Endothelial cell of umbilical vein (primary cell): Measurements from ENCODE around the gene NAA40. TPM values are rescaled to one million over a fixed set of nuclear protein-coding genes. Genes with fewer than 3 reads are reported as not detected.

Experiments
- BruUV-seq: library from RNA; stranded (reverse); fragments of 400-500 nt; replicated peaks from 2 replicates; lab custom pipeline; 2021; lab: Mats Ljungman, UMichigan
- CTCF ChIA-PET: fragments of 300-600, 350-600 bp; sonication (Branson Sonifier 250); formaldehyde crosslinking; loops from one replicate; lab custom pipeline; 2021; ENCODE audit warnings: antibody characterized with exemption, inconsistent platforms; lab: Charles Lee
- POLR2A ChIA-PET: fragments of 300-600, 350-600 bp; sonication (Branson Sonifier 250); formaldehyde crosslinking; loops from one replicate; lab custom pipeline; 2021; ENCODE audit warnings: antibody characterized with exemption, inconsistent platforms; lab: Charles Lee
- DNase-seq: peaks from one replicate; pipeline ENCODE4 v3.0.0-alpha.2; 2011; ENCODE audit warnings: low read depth, low spot score
- FAIRE-seq: peaks from 2 replicates; lab custom pipeline; 2011; peaks lifted over from hg19 to GRCh38; lab: Jason Lieb, UNC
- H2AFZ ChIP-seq: 2 replicates; pipeline ENCODE4 v1.6.0; 2012; ENCODE audit warnings: low read depth, low read length, control low read depth, inconsistent platforms
- H3K27ac ChIP-seq: 2 replicates; pipeline ENCODE4 v1.5.1; 2011; ENCODE audit warnings: low read depth, mild to moderate bottlenecking, control low read depth, low read length, moderate library complexity; ENCODE audit not compliant: insufficient read depth
- H3K27me3 ChIP-seq, 2 experiments: 2 replicates each; pipeline versions ENCODE4 v1.6.0 to v1.6.1; 2011; ENCODE audit warnings: low read length in 2 of 2, mixed read lengths in 1 of 2; ENCODE audit not compliant: control insufficient read depth in 2 of 2, insufficient read depth in 2 of 2
- H3K36me3 ChIP-seq, 2 experiments: 2 replicates in 1 of 2; 3 replicates in 1 of 2; pipeline ENCODE4 v1.5.1; 2011; ENCODE audit warnings: low read length in 2 of 2, mild to moderate bottlenecking in 1 of 2, moderate library complexity in 1 of 2; ENCODE audit not compliant: control insufficient read depth in 2 of 2, insufficient read depth in 2 of 2; ENCODE audit errors: extremely low read depth in 1 of 2
- H3K4me1 ChIP-seq: 3 replicates; pipeline ENCODE4 v1.5.1; 2011; ENCODE audit warnings: mild to moderate bottlenecking, low read length; ENCODE audit not compliant: control insufficient read depth, insufficient read depth; ENCODE audit errors: extremely low read depth
- H3K4me2 ChIP-seq: 2 replicates; pipeline ENCODE4 v1.6.1; 2011; ENCODE audit warnings: low read length, control low read depth, mixed read lengths; ENCODE audit not compliant: insufficient read depth
- H3K4me3 ChIP-seq, 3 experiments: fragments of 200-600 bp in 1 of 3; sonication (generic), shearing (Covaris generic) in 1 of 3; replicated peaks in 1 of 3; 2 replicates each; pipeline ENCODE4 v1.5.1; 2011 to 2016; ENCODE audit warnings: control low read depth in 3 of 3, low read length in 3 of 3, mild to moderate bottlenecking in 2 of 3, inconsistent platforms in 1 of 3, low read depth in 1 of 3, moderate library complexity in 1 of 3; ENCODE audit not compliant: insufficient read depth in 1 of 3
- H3K79me2 ChIP-seq: 2 replicates; pipeline ENCODE4 v1.6.0; 2012; ENCODE audit warnings: low read length, inconsistent platforms; ENCODE audit not compliant: control insufficient read depth, insufficient read depth
- H3K9ac ChIP-seq: replicated peaks from 2 replicates; pipeline ENCODE3; 2011; ENCODE audit warnings: low read length, control low read depth; ENCODE audit not compliant: insufficient read depth; ENCODE audit errors: extremely low read depth
- H3K9me1 ChIP-seq: replicated peaks from 3 replicates; pipeline ENCODE4 v1.6.0; 2011; ENCODE audit warnings: mild to moderate bottlenecking, low read length; ENCODE audit not compliant: control insufficient read depth, insufficient read depth; ENCODE audit errors: extremely low read depth
- H3K9me3 ChIP-seq: replicated peaks from 2 replicates; pipeline ENCODE4 v1.5.1; 2012; ENCODE audit warnings: low read length, inconsistent platforms; ENCODE audit not compliant: control insufficient read depth, insufficient read depth
- H4K20me1 ChIP-seq: replicated peaks from 2 replicates; pipeline ENCODE3; 2011; ENCODE audit warnings: mild to moderate bottlenecking, low read length; ENCODE audit not compliant: control insufficient read depth, insufficient read depth; ENCODE audit errors: extremely low read depth
- EZH2 ChIP-seq: IDR thresholded peaks from 2 replicates; pipeline ENCODE4 v1.6.1; 2012; ENCODE audit warnings: borderline replicate concordance, low read depth, mild to moderate bottlenecking, moderate library complexity, low read length, inconsistent platforms; ENCODE audit not compliant: severe bottlenecking
- FOS ChIP-seq: IDR thresholded peaks from 2 replicates; pipeline ENCODE4 v1.6.1; 2011; ENCODE audit warnings: mild to moderate bottlenecking, low read length, moderate library complexity, borderline replicate concordance; ENCODE audit not compliant: insufficient read depth
- GATA2 ChIP-seq: IDR thresholded peaks from 2 replicates; pipeline ENCODE4 v1.7.0; 2011; ENCODE audit warnings: low read depth, mild to moderate bottlenecking, moderate library complexity, mixed read lengths, low read length; ENCODE audit not compliant: insufficient read length, insufficient read depth
- MYC ChIP-seq: IDR thresholded peaks from one replicate; pipeline ENCODE4 v1.6.1; 2011; ENCODE audit warnings: mild to moderate bottlenecking, low read depth, low read length
- POLR2A ChIP-seq: IDR thresholded peaks from 2 replicates; pipeline ENCODE4 v1.6.1; 2012; ENCODE audit warnings: low read depth, mild to moderate bottlenecking, control low read depth, low read length
- POLR2AphosphoS5 ChIP-seq: IDR thresholded peaks from 2 replicates; pipeline ENCODE4 v1.6.1; 2012; ENCODE audit warnings: low read depth, mild to moderate bottlenecking, control low read depth, low read length, moderate library complexity; ENCODE audit not compliant: insufficient read depth
- dilution Hi-C: fragments of 300-500 bp; cut with MboI; formaldehyde crosslinking; loops from one replicate; pipeline ENCODE4 v1.15.0; 2019; ENCODE audit warnings: low sequenced_read_pairs; ENCODE audit not compliant: extremely low pct_ligation_motif_present
- intact Hi-C: fragments of 100-400 bp; cut with micrococcal nuclease; formaldehyde crosslinking; loops from one replicate; pipeline ENCODE4 v1.10.0; 2022
- polyA plus RNA-seq, 4 experiments: library from polyadenylated mRNA; depleted of rRNA in 3 of 4; stranded (reverse) in 3 of 4; unstranded in 1 of 4; fragments of >200 nt; gene quantifications; 2 replicates each; pipeline versions ENCODE4 v1.2.1 to v1.2.3, GENCODE V29; 2011 to 2012; ENCODE audit warnings: missing spikeins in 1 of 4
- total RNA-seq: library from RNA; stranded (reverse); gene quantifications from 2 replicates; pipeline ENCODE4 v1.2.3, GENCODE V29; 2021
- TF ChIP-seq, protein P1 (sequence below), 2 donors: IDR thresholded peaks; 1 replicate in 1 of 2; 2 replicates in 1 of 2; pipeline ENCODE4 v1.5.1; 2011; ENCODE audit warnings: low read length in 2 of 2, mild to moderate bottlenecking in 2 of 2, moderate library complexity in 2 of 2, control low read depth in 1 of 2, inconsistent platforms in 1 of 2, low read depth in 1 of 2; ENCODE audit not compliant: insufficient read depth in 1 of 2; ENCODE audit errors: extremely low read depth in 1 of 2

Gene NAA40
- total and polyA plus RNA-seq, 2 donors (not counting 3 experiments of a cell fraction or from before 2014, with no cell fraction given): 28.5 to 32.3 TPM

DNA sequence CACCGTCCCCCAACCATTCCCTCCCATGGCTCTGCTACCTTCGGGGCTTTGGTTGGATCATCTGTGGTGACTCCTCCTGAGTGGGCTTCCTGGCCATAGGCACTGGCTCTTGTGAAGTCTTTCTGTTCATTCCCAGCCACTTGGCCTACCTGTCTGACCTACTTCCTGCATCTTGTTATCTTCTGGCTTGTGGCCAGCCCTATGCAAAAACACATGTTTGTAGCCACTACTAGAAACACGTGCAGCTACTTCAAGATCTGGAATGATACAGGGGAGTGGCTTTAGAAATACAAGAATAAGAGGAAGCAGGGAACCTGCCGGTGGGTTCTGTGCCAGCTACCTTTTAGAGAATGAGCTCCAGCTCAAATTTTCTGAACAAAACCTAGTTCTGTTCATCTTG lies 42.7 kb upstream of the NAA40 start:
- H3K9me1 ChIP-seq: no peaks in the 10 kb centered on the region
- DNase-seq (no peak), FAIRE-seq (no peak)
- peaks cover 23% of the 10 kb centered on the region for H3K79me2 ChIP-seq
- no peak for TF ChIP-seq MYC
- TF ChIP-seq POLR2AphosphoS5: no peak
- TF ChIP-seq FOS: no peak
- TF ChIP-seq, protein P1, sequence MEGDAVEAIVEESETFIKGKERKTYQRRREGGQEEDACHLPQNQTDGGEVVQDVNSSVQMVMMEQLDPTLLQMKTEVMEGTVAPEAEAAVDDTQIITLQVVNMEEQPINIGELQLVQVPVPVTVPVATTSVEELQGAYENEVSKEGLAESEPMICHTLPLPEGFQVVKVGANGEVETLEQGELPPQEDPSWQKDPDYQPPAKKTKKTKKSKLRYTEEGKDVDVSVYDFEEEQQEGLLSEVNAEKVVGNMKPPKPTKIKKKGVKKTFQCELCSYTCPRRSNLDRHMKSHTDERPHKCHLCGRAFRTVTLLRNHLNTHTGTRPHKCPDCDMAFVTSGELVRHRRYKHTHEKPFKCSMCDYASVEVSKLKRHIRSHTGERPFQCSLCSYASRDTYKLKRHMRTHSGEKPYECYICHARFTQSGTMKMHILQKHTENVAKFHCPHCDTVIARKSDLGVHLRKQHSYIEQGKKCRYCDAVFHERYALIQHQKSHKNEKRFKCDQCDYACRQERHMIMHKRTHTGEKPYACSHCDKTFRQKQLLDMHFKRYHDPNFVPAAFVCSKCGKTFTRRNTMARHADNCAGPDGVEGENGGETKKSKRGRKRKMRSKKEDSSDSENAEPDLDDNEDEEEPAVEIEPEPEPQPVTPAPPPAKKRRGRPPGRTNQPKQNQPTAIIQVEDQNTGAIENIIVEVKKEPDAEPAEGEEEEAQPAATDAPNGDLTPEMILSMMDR (IDR thresholded peaks at IDR 0.05; ENCODE audit: extremely low read depth in 1 of 2, insufficient read depth in 1 of 2, low read depth in 1 of 2, low read length in 2 of 2): no peak
- no peak for TF ChIP-seq EZH2
- no peak for TF ChIP-seq POLR2A
- TF ChIP-seq GATA2: no peak
- H3K27me3 ChIP-seq: no peaks in the 10 kb centered on the region
- no peaks in the 10 kb centered on the region for H3K4me1 ChIP-seq
- BruUV-seq: no TSS peak
- no peak overlapping the region for H3K9ac ChIP-seq
- H3K4me2 ChIP-seq: no peak overlapping the region
- H4K20me1 ChIP-seq: no peaks in the 10 kb centered on the region
- ChIA-PET CTCF (no interaction called here), POLR2A (no interaction called here)
- H3K4me3 ChIP-seq: no peak overlapping the region
- intact Hi-C loops: no loop called here
- H3K27ac ChIP-seq: no peak overlapping the region
- H3K9me3 ChIP-seq: no peaks in the 10 kb centered on the region
- dilution Hi-C loops: no loop called here
- H3K36me3 ChIP-seq: peaks cover 19 to 41% of the 10 kb centered on the region in 2 experiments
- H2AFZ ChIP-seq: no peak overlapping the region
